ENCODE data around the gene ELK4.
A peak's percentile ranks its signal among the peaks of the same experiment; 100 is the strongest.

Gene ELK4

GRCh38 chr1:205631768-205632668 is at the start of gene ELK4:
TSS of gene ELK4 (minus strand) at chr1:205632011. CDS start at chr1:205623882, 8,129 bp downstream.
- peak within 1 kb of the TSS; percentile 94 for H3K27ac ChIP-seq (ENCODE audit: low read length)
- H3K36me3 ChIP-seq (ENCODE audit: control insufficient read depth, low read depth, low read length): no peaks in the 10 kb centered on the region
- H3K9ac ChIP-seq (ENCODE audit: low read length): peak within 1 kb of the TSS; percentile 93
- peaks cover 11% of the 10 kb centered on the region for H3K27me3 ChIP-seq (ENCODE audit: control insufficient read depth, insufficient read depth, low read length)
- peaks cover 13% of the 10 kb centered on the region for H3K4me1 ChIP-seq (ENCODE audit: control insufficient read depth, low read depth, low read length)
- peak within 1 kb of the TSS; percentile 90 for H3K4me3 ChIP-seq (ENCODE audit: low read length)
- H3K9me3 ChIP-seq (ENCODE audit: control insufficient read depth, low read depth, low read length): no peaks in the 10 kb centered on the region

- Histone ChIP-seq H3K36me3 (ENCODE audit: control insufficient read depth, low read depth, low read length) (no peaks in the 10 kb centered on the region), H3K4me3 (ENCODE audit: low read length) (no peak overlapping the region), H3K27me3 (ENCODE audit: control insufficient read depth, insufficient read depth, low read length) (peaks cover 13% of the 10 kb centered on the region), H3K9ac (ENCODE audit: low read length) (no peak overlapping the region), H3K9me3 (ENCODE audit: control insufficient read depth, low read depth, low read length) (no peaks in the 10 kb centered on the region), H3K27ac (ENCODE audit: low read length) (no peak overlapping the region), H3K4me1 (ENCODE audit: control insufficient read depth, low read depth, low read length) (peaks cover 16% of the 10 kb centered on the region)
Measured at GRCh38 chr1:205681364-205681763, 49.6 kb upstream of the ELK4 start.

- Histone ChIP-seq H3K9me3 (ENCODE audit: control insufficient read depth, low read depth, low read length) (no peaks in the 10 kb centered on the region), H3K4me1 (ENCODE audit: control insufficient read depth, low read depth, low read length) (peaks cover 19% of the 10 kb centered on the region), H3K9ac (ENCODE audit: low read length) (peak within 1 kb of the TSS; percentile 49), H3K27me3 (ENCODE audit: control insufficient read depth, insufficient read depth, low read length) (peaks cover 13% of the 10 kb centered on the region), H3K4me3 (ENCODE audit: low read length) (peak within 1 kb of the TSS; percentile 68), H3K36me3 (ENCODE audit: control insufficient read depth, low read depth, low read length) (no peaks in the 10 kb centered on the region), H3K27ac (ENCODE audit: low read length) (no peak within 1 kb of the TSS)
Measured at GRCh38 chr1:205680073-205680851, 48.5 kb upstream of the ELK4 start, which contains the start of gene SLC45A3. TSS of gene SLC45A3 (minus strand) at chr1:205680509. CDS start at chr1:205664656, 15,853 bp downstream.

- Histone ChIP-seq H3K4me3 (ENCODE audit: low read length) (peak overlapping the region; percentile 68), H3K27me3 (ENCODE audit: control insufficient read depth, insufficient read depth, low read length) (peaks cover 13% of the 10 kb centered on the region), H3K27ac (ENCODE audit: low read length) (no peak overlapping the region), H3K36me3 (ENCODE audit: control insufficient read depth, low read depth, low read length) (no peaks in the 10 kb centered on the region), H3K9ac (ENCODE audit: low read length) (no peak overlapping the region), H3K4me1 (ENCODE audit: control insufficient read depth, low read depth, low read length) (peaks cover 19% of the 10 kb centered on the region), H3K9me3 (ENCODE audit: control insufficient read depth, low read depth, low read length) (no peaks in the 10 kb centered on the region)
Measured at GRCh38 chr1:205678286-205679111, 46.7 kb upstream of the ELK4 start.

- no peak overlapping the region for H3K9ac ChIP-seq (ENCODE audit: low read length)
Measured at GRCh38 chr1:205677167-205677566, 45.4 kb upstream of the ELK4 start.

GRCh38 chr1:205676597-205676996 is 44.8 kb upstream of the ELK4 start:
- Histone ChIP-seq H3K4me1 (ENCODE audit: control insufficient read depth, low read depth, low read length) (peaks cover 32% of the 10 kb centered on the region), H3K9me3 (ENCODE audit: control insufficient read depth, low read depth, low read length) (no peaks in the 10 kb centered on the region), H3K27ac (ENCODE audit: low read length) (no peak overlapping the region), H3K4me3 (ENCODE audit: low read length) (no peak overlapping the region), H3K36me3 (ENCODE audit: control insufficient read depth, low read depth, low read length) (no peaks in the 10 kb centered on the region), H3K27me3 (ENCODE audit: control insufficient read depth, insufficient read depth, low read length) (peaks cover 11% of the 10 kb centered on the region), H3K9ac (ENCODE audit: low read length) (no peak overlapping the region)

More at GRCh38 chr1:205677167-205677566, 45.4 kb upstream of the ELK4 start:
- no peak overlapping the region for H3K27ac ChIP-seq (ENCODE audit: low read length)
- H3K27me3 ChIP-seq (ENCODE audit: control insufficient read depth, insufficient read depth, low read length): peaks cover 13% of the 10 kb centered on the region
- H3K36me3 ChIP-seq (ENCODE audit: control insufficient read depth, low read depth, low read length): no peaks in the 10 kb centered on the region
- H3K4me3 ChIP-seq (ENCODE audit: low read length): no peak overlapping the region
- peaks cover 27% of the 10 kb centered on the region for H3K4me1 ChIP-seq (ENCODE audit: control insufficient read depth, low read depth, low read length)
- no peaks in the 10 kb centered on the region for H3K9me3 ChIP-seq (ENCODE audit: control insufficient read depth, low read depth, low read length)

GRCh38 chr1:205676002-205676401 is 44.2 kb upstream of the ELK4 start:
- Histone ChIP-seq H3K27ac (ENCODE audit: low read length) (no peak overlapping the region), H3K9me3 (ENCODE audit: control insufficient read depth, low read depth, low read length) (no peaks in the 10 kb centered on the region), H3K4me1 (ENCODE audit: control insufficient read depth, low read depth, low read length) (peaks cover 38% of the 10 kb centered on the region), H3K36me3 (ENCODE audit: control insufficient read depth, low read depth, low read length) (no peaks in the 10 kb centered on the region), H3K4me3 (ENCODE audit: low read length) (no peak overlapping the region), H3K9ac (ENCODE audit: low read length) (no peak overlapping the region), H3K27me3 (ENCODE audit: control insufficient read depth, insufficient read depth, low read length) (peaks cover 5% of the 10 kb centered on the region)

GRCh38 chr1:205675247-205675646 is 43.4 kb upstream of the ELK4 start:
- Histone ChIP-seq H3K4me1 (ENCODE audit: control insufficient read depth, low read depth, low read length) (peaks cover 41% of the 10 kb centered on the region), H3K9me3 (ENCODE audit: control insufficient read depth, low read depth, low read length) (no peaks in the 10 kb centered on the region), H3K27me3 (ENCODE audit: control insufficient read depth, insufficient read depth, low read length) (no peaks in the 10 kb centered on the region), H3K27ac (ENCODE audit: low read length) (no peak overlapping the region), H3K4me3 (ENCODE audit: low read length) (no peak overlapping the region), H3K36me3 (ENCODE audit: control insufficient read depth, low read depth, low read length) (no peaks in the 10 kb centered on the region), H3K9ac (ENCODE audit: low read length) (no peak overlapping the region)

GRCh38 chr1:205672970-205673369 is 41.2 kb upstream of the ELK4 start:
- Histone ChIP-seq H3K27me3 (ENCODE audit: control insufficient read depth, insufficient read depth, low read length) (no peaks in the 10 kb centered on the region), H3K36me3 (ENCODE audit: control insufficient read depth, low read depth, low read length) (no peaks in the 10 kb centered on the region), H3K4me3 (ENCODE audit: low read length) (no peak overlapping the region), H3K9me3 (ENCODE audit: control insufficient read depth, low read depth, low read length) (no peaks in the 10 kb centered on the region), H3K4me1 (ENCODE audit: control insufficient read depth, low read depth, low read length) (peaks cover 49% of the 10 kb centered on the region), H3K9ac (ENCODE audit: low read length) (no peak overlapping the region), H3K27ac (ENCODE audit: low read length) (no peak overlapping the region)

- Histone ChIP-seq H3K27ac (ENCODE audit: low read length) (peak overlapping the region; percentile 63), H3K4me3 (ENCODE audit: low read length) (peak overlapping the region; percentile 32), H3K9ac (ENCODE audit: low read length) (peak overlapping the region; percentile 21), H3K9me3 (ENCODE audit: control insufficient read depth, low read depth, low read length) (no peaks in the 10 kb centered on the region), H3K27me3 (ENCODE audit: control insufficient read depth, insufficient read depth, low read length) (no peaks in the 10 kb centered on the region), H3K36me3 (ENCODE audit: control insufficient read depth, low read depth, low read length) (no peaks in the 10 kb centered on the region), H3K4me1 (ENCODE audit: control insufficient read depth, low read depth, low read length) (peaks cover 49% of the 10 kb centered on the region)
Measured at GRCh38 chr1:205672395-205672889, 40.6 kb upstream of the ELK4 start.

All from iPS-18a (cell line).